ENCODE measurements around the gene CSRNP2. TPM values are rescaled to one million over a fixed set of nuclear protein-coding genes. Genes with fewer than 3 reads are reported as not detected.

Gene CSRNP2
- total RNA-seq, 2 donors from 2014 or later = 17.1 to 19.4 TPM

GRCh38 chr12:51033048-51033447, 50.3 kb downstream of the CSRNP2 start:
- Histone ChIP-seq H3K27ac (no peak overlapping the region), H3K36me3 (no peaks in the 10 kb centered on the region), H3K4me1 (no peaks in the 10 kb centered on the region), H3K27me3 (no peaks in the 10 kb centered on the region), H3K4me3 (no peak overlapping the region), H3K9me3 (no peaks in the 10 kb centered on the region)
- TF ChIP-seq CTCF (IDR thresholded peaks at IDR 0.05) = no peak
- DNase-seq (ENCODE audit: low spot score) = no peak

GRCh38 chr12:51028813-51029150, 54.6 kb downstream of the CSRNP2 start:
- Histone ChIP-seq H3K4me1 (peaks cover 0 to 15% of the 10 kb centered on the region in 2 donors), H3K27ac (no peak overlapping the region), H3K9me3 (no peaks in the 10 kb centered on the region)

GRCh38 chr12:51028126-51028812, 55.1 kb downstream of the CSRNP2 start:
- Histone ChIP-seq H3K27ac (no peak overlapping the region), H3K4me1 (peaks cover 0 to 20% of the 10 kb centered on the region in 2 donors), H3K4me3 (no peak overlapping the region), H3K9me3 (no peaks in the 10 kb centered on the region), H3K27me3 (no peaks in the 10 kb centered on the region), H3K36me3 (no peaks in the 10 kb centered on the region)
- TF ChIP-seq CTCF (IDR thresholded peaks at IDR 0.05) = peak in 1 of 2 donors; percentile 26
- DNase-seq (ENCODE audit: low spot score) = no peak

More at GRCh38 chr12:51028813-51029150, 54.6 kb downstream of the CSRNP2 start:
- Histone ChIP-seq H3K27me3 (no peaks in the 10 kb centered on the region), H3K36me3 (no peaks in the 10 kb centered on the region), H3K4me3 (no peak overlapping the region)
- no peak for TF ChIP-seq CTCF (IDR thresholded peaks at IDR 0.05)
- DNase-seq (ENCODE audit: low spot score) = no peak

GRCh38 chr12:51027342-51027835, 56.0 kb downstream of the CSRNP2 start:
- no peak overlapping the region for H3K4me3 ChIP-seq
- no peaks in the 10 kb centered on the region for H3K36me3 ChIP-seq
- peaks cover 0 to 28% of the 10 kb centered on the region in 2 donors for H3K4me1 ChIP-seq
- no peaks in the 10 kb centered on the region for H3K9me3 ChIP-seq
- H3K27me3 ChIP-seq = no peaks in the 10 kb centered on the region
- H3K27ac ChIP-seq = no peak overlapping the region
- TF ChIP-seq CTCF (IDR thresholded peaks at IDR 0.05) = no peak
- no peak for DNase-seq (ENCODE audit: low spot score)

GRCh38 chr12:51025836-51026638, 57.4 kb downstream of the CSRNP2 start, which contains the start of gene SLC11A2:
TSS of gene SLC11A2 (minus strand) at chr12:51026384. CDS start at chr12:51010728, 15,656 bp downstream.
- H3K36me3 ChIP-seq = no peaks in the 10 kb centered on the region
- peak within 1 kb of the TSS; percentile 65 to 71 for H3K4me3 ChIP-seq
- H3K9me3 ChIP-seq = no peaks in the 10 kb centered on the region
- peak; percentile 96 for DNase-seq (ENCODE audit: low spot score)
- peak within 1 kb of the TSS; percentile 88 to 92 for H3K27ac ChIP-seq
- H3K4me1 ChIP-seq = peaks cover 0 to 38% of the 10 kb centered on the region in 2 donors
- TF ChIP-seq CTCF (IDR thresholded peaks at IDR 0.05) = peak in 1 of 2 donors; percentile 44
- H3K27me3 ChIP-seq = no peaks in the 10 kb centered on the region

All from right atrium auricular region (tissue), 2 donors.